ENCODE measurements around the gene CFAP20DC. TPM values are rescaled to one million over a fixed set of nuclear protein-coding genes. Genes with fewer than 3 reads are reported as not detected.

Gene CFAP20DC
- total RNA-seq, 1 experiment from 2014 or later, result 2.9 TPM

- Histone ChIP-seq H3K27ac (ENCODE audit: low read depth, low read length) (no peak overlapping the region), H3K79me2 (ENCODE audit: insufficient read depth, low read length) (no peaks in the 10 kb centered on the region), H3K9ac (ENCODE audit: low read length) (no peak overlapping the region), H3K9me2 (ENCODE audit: insufficient read depth) (no peaks in the 10 kb centered on the region), H3K9me3 (ENCODE audit: control insufficient read depth in 1 of 2, insufficient read depth in 1 of 2, low read depth in 1 of 2, low read length in 2 of 2) (no peaks in the 10 kb centered on the region), H3K36me3 (ENCODE audit: control insufficient read depth in 1 of 2, insufficient read depth in 2 of 2, low read length in 2 of 2) (no peaks in the 10 kb centered on the region), H2AFZ (ENCODE audit: low read depth, low read length, poor library complexity, severe bottlenecking) (no peak overlapping the region), H3K4me2 (ENCODE audit: low read length) (no peak overlapping the region), H3K27me3 (ENCODE audit: insufficient read depth, low read length) (no peaks in the 10 kb centered on the region), H3K4me1 (ENCODE audit: control insufficient read depth in 1 of 2, insufficient read depth in 2 of 2, low read length in 2 of 2) (no peaks in the 10 kb centered on the region), H3K4me3 (replicated peaks in 1 of 2; ENCODE audit: low read depth in 1 of 2, low read length in 2 of 2) (no peak overlapping the region), H4K20me1 (ENCODE audit: insufficient read depth) (no peaks in the 10 kb centered on the region)
- POLR2A ChIA-PET, result no interaction called here
- CTCF ChIA-PET, result no interaction called here
- intact Hi-C loops (cut with micrococcal nuclease), result no loop called here
- ATAC-seq (no peak), DNase-seq (ENCODE audit: low read depth, low spot score) (no peak)
- TF ChIP-seq ZFX (IDR thresholded peaks at IDR 0.05) (no peak), RAD21 (IDR thresholded peaks at IDR 0.05; ENCODE audit: low read depth) (no peak), EGR1 (IDR thresholded peaks at IDR 0.05; ENCODE audit: low read depth) (no peak), EZH2phosphoT487 (IDR thresholded peaks at IDR 0.05; ENCODE audit: borderline replicate concordance) (no peak), POLR2A (IDR thresholded peaks at IDR 0.05; ENCODE audit: borderline replicate concordance, extremely low read depth, insufficient read depth, insufficient read length) (no peak), TCF7L2 (IDR thresholded peaks at IDR 0.05; ENCODE audit: borderline replicate concordance, extremely low read depth, insufficient read depth, insufficient read length) (no peak), CBX3 (IDR thresholded peaks at IDR 0.05; ENCODE audit: low read depth) (no peak), SIN3A (IDR thresholded peaks at IDR 0.05; ENCODE audit: low read depth) (no peak), CTCF (IDR thresholded peaks at IDR 0.05 in 2 of 3, conservative IDR thresholded peaks at IDR 0.05 in 1 of 3; ENCODE audit: borderline replicate concordance in 1 of 3, insufficient read depth in 1 of 3, low read depth in 2 of 3, low read length in 2 of 3) (no peak), SP1 (IDR thresholded peaks at IDR 0.05; ENCODE audit: low read depth) (no peak), ELF1 (IDR thresholded peaks at IDR 0.05; ENCODE audit: borderline replicate concordance, low read depth) (no peak), SRF (IDR thresholded peaks at IDR 0.05; ENCODE audit: low read depth) (no peak), FOSL1 (IDR thresholded peaks at IDR 0.05; ENCODE audit: low read depth) (no peak), ZBTB33 (IDR thresholded peaks at IDR 0.05; ENCODE audit: extremely low read depth, insufficient replicate concordance, low read length) (no peak), POLR2AphosphoS5 (IDR thresholded peaks at IDR 0.05; ENCODE audit: low read depth, low read length) (no peak)
- TF ChIP-seq, protein P1, sequence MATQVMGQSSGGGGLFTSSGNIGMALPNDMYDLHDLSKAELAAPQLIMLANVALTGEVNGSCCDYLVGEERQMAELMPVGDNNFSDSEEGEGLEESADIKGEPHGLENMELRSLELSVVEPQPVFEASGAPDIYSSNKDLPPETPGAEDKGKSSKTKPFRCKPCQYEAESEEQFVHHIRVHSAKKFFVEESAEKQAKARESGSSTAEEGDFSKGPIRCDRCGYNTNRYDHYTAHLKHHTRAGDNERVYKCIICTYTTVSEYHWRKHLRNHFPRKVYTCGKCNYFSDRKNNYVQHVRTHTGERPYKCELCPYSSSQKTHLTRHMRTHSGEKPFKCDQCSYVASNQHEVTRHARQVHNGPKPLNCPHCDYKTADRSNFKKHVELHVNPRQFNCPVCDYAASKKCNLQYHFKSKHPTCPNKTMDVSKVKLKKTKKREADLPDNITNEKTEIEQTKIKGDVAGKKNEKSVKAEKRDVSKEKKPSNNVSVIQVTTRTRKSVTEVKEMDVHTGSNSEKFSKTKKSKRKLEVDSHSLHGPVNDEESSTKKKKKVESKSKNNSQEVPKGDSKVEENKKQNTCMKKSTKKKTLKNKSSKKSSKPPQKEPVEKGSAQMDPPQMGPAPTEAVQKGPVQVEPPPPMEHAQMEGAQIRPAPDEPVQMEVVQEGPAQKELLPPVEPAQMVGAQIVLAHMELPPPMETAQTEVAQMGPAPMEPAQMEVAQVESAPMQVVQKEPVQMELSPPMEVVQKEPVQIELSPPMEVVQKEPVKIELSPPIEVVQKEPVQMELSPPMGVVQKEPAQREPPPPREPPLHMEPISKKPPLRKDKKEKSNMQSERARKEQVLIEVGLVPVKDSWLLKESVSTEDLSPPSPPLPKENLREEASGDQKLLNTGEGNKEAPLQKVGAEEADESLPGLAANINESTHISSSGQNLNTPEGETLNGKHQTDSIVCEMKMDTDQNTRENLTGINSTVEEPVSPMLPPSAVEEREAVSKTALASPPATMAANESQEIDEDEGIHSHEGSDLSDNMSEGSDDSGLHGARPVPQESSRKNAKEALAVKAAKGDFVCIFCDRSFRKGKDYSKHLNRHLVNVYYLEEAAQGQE (IDR thresholded peaks at IDR 0.05; ENCODE audit: low read depth), result no peak
- TF ChIP-seq, protein P2, sequence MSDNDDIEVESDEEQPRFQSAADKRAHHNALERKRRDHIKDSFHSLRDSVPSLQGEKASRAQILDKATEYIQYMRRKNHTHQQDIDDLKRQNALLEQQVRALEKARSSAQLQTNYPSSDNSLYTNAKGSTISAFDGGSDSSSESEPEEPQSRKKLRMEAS (IDR thresholded peaks at IDR 0.05), result no peak
- RAD21 ChIA-PET (ENCODE audit: low non-redundant PET in 1 of 2, low total read pairs in 2 of 2, uncharacterized antibody in 2 of 2, unreplicated experiment in 2 of 2), result no interaction called here
- BruUV-seq (replicated peaks), result no TSS peak
Measured at GRCh38 chr3:58755150-58755549, 294.7 kb downstream of the CFAP20DC start.

Measured in HCT116 (cell line).